ENCODE data around the gene CD96.
"Not testable (repeated sequence)": the region's sequence is repeated elsewhere in the genome, so short reads cannot be mapped to it uniquely, and the experiment has no call there.

CD96 gene

GRCh38 chr3:111617912-111618601, 76.1 kb downstream of the CD96 start:
- no peak overlapping the region for H3K4me3 ChIP-seq (ENCODE audit: low read depth, low read length)
- H3K9me3 ChIP-seq = no peaks in the 10 kb centered on the region
- TF ChIP-seq CTCF (IDR thresholded peaks at IDR 0.05; ENCODE audit: low read depth, low read length) = no peak
- no peak for DNase-seq
- peaks cover 3% of the 10 kb centered on the region; the same call in 1 of the 2 replicates for H3K27me3 ChIP-seq
- H3K36me3 ChIP-seq = no peaks in the 10 kb centered on the region
- no peaks in the 10 kb centered on the region for H3K4me1 ChIP-seq

GRCh38 chr3:111618945-111619344, 76.9 kb downstream of the CD96 start:
- H3K9me3 ChIP-seq = no peaks in the 10 kb centered on the region
- H3K36me3 ChIP-seq = no peaks in the 10 kb centered on the region
- H3K4me3 ChIP-seq (ENCODE audit: low read depth, low read length) = no peak overlapping the region
- no peaks in the 10 kb centered on the region for H3K4me1 ChIP-seq
- peaks cover 3% of the 10 kb centered on the region; the same call in 1 of the 2 replicates for H3K27me3 ChIP-seq
- no peak for TF ChIP-seq CTCF (IDR thresholded peaks at IDR 0.05; ENCODE audit: low read depth, low read length)
- DNase-seq = no peak

- TF ChIP-seq CTCF (IDR thresholded peaks at IDR 0.05; ENCODE audit: low read depth, low read length) = no peak
- Histone ChIP-seq H3K27me3 (peaks cover 8% of the 10 kb centered on the region), H3K4me1 (no peaks in the 10 kb centered on the region), H3K9me3 (no peaks in the 10 kb centered on the region), H3K4me3 (ENCODE audit: low read depth, low read length) (no peak overlapping the region), H3K36me3 (no peaks in the 10 kb centered on the region)
- no peak for DNase-seq
Observed at GRCh38 chr3:111619833-111620232, 77.8 kb downstream of the CD96 start.

GRCh38 chr3:111621535-111621934, 79.5 kb downstream of the CD96 start:
- Histone ChIP-seq H3K4me1 (no peaks in the 10 kb centered on the region), H3K4me3 (ENCODE audit: low read depth, low read length) (no peak overlapping the region), H3K36me3 (no peaks in the 10 kb centered on the region), H3K9me3 (no peaks in the 10 kb centered on the region), H3K27me3 (peaks cover 5% of the 10 kb centered on the region)
- peak; percentile 78 for DNase-seq
- TF ChIP-seq CTCF (IDR thresholded peaks at IDR 0.05; ENCODE audit: low read depth, low read length) = peak; percentile 82

GRCh38 chr3:111627092-111627491, 85.1 kb downstream of the CD96 start:
- DNase-seq = no peak
- Histone ChIP-seq H3K4me1 (no peaks in the 10 kb centered on the region), H3K4me3 (ENCODE audit: low read depth, low read length) (no peak overlapping the region), H3K27me3 (peaks cover 5% of the 10 kb centered on the region), H3K9me3 (no peaks in the 10 kb centered on the region), H3K36me3 (no peaks in the 10 kb centered on the region)
- TF ChIP-seq CTCF (IDR thresholded peaks at IDR 0.05; ENCODE audit: low read depth, low read length) = no peak

- DNase-seq; H3K27me3 ChIP-seq; H3K9me3 ChIP-seq; H3K4me3 ChIP-seq (ENCODE audit: low read depth, low read length); H3K4me1 ChIP-seq; H3K36me3 ChIP-seq: not testable (repeated sequence)
Observed at GRCh38 chr3:111629018-111629417, 87.0 kb downstream of the CD96 start.

- H3K4me3 ChIP-seq (ENCODE audit: low read depth, low read length); H3K9me3 ChIP-seq; DNase-seq; H3K27me3 ChIP-seq; H3K36me3 ChIP-seq; H3K4me1 ChIP-seq: not testable (repeated sequence)
Observed at GRCh38 chr3:111630638-111631037, 88.6 kb downstream of the CD96 start.
